Measurements from ENCODE around the gene ZC3H10. TPM values are rescaled to one million over a fixed set of nuclear protein-coding genes. Genes with fewer than 3 reads are reported as not detected.
A peak's percentile ranks its signal among the peaks of the same experiment; 100 is the strongest.

ZC3H10 gene
- total and polyA plus RNA-seq, 2 of the 13 experiments (the other 11 are each of a cell fraction or from before 2014, with no cell fraction given) = 0.70 to 2.3 TPM

DNA sequence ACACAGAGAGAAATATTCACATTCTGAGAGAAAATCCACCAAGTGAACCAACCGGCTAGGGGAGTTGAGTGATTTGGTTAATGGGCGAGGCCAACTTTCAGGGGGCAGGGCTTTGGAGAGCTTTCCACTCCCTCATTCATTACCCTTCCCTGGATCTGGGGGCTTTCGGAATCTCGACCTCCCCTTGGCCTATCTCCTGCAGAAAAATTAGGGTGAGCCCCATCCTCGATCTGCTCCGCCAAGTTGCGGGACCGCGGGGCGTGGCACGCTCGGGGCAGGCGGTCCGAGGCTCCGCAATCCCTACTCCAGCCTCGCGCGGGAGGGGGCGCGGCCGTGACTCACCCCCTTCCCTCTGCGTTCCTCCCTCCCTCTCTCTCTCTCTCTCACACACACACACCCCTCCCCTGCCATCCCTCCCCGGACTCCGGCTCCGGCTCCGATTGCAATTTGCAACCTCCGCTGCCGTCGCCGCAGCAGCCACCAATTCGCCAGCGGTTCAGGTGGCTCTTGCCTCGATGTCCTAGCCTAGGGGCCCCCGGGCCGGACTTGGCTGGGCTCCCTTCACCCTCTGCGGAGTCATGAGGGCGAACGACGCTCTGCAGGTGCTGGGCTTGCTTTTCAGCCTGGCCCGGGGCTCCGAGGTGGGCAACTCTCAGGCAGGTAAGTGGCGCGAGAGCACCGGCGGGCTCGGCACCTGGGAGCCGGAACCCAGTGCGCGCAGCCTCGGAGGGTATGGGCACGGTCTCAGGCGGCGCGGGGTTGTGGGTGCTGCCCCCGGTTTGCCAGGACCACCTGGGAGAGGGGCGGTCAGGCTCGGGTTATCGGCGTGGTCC, 38.1 kb upstream of the ZC3H10 start, which contains the start of gene ERBB3 (continued):
- TF ChIP-seq HNRNPK (IDR thresholded peaks at IDR 0.05; ENCODE audit: low read depth, low read length, poor library complexity, severe bottlenecking) = peak; percentile 90
- peak; percentile 53; the same call in 1 of the 2 replicates for TF ChIP-seq ZNF329 (CRISPR knock-in tag; IDR thresholded peaks at IDR 0.05; ENCODE audit: low read depth)
- no peak for TF ChIP-seq ZFP36L2 (CRISPR knock-in tag; IDR thresholded peaks at IDR 0.05)
- TF ChIP-seq HOXA9 (CRISPR knock-in tag; IDR thresholded peaks at IDR 0.05; ENCODE audit: borderline replicate concordance) = peak; percentile 62; the same call in 1 of the 2 replicates
- no peak for TF ChIP-seq SYNCRIP (IDR thresholded peaks at IDR 0.05; ENCODE audit: insufficient read depth, low read depth, low read length)
- peak; percentile 52 for TF ChIP-seq ISL2 (CRISPR knock-in tag; IDR thresholded peaks at IDR 0.05)
- no peak; the same call in 1 of the 2 replicates for TF ChIP-seq ZFP82 (CRISPR knock-in tag; IDR thresholded peaks at IDR 0.05; ENCODE audit: borderline replicate concordance)
- TF ChIP-seq, protein P1, sequence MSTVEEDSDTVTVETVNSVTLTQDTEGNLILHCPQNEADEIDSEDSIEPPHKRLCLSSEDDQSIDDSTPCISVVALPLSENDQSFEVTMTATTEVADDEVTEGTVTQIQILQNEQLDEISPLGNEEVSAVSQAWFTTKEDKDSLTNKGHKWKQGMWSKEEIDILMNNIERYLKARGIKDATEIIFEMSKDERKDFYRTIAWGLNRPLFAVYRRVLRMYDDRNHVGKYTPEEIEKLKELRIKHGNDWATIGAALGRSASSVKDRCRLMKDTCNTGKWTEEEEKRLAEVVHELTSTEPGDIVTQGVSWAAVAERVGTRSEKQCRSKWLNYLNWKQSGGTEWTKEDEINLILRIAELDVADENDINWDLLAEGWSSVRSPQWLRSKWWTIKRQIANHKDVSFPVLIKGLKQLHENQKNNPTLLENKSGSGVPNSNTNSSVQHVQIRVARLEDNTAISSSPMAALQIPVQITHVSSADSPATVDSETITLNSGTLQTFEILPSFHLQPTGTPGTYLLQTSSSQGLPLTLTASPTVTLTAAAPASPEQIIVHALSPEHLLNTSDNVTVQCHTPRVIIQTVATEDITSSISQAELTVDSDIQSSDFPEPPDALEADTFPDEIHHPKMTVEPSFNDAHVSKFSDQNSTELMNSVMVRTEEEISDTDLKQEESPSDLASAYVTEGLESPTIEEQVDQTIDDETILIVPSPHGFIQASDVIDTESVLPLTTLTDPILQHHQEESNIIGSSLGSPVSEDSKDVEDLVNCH (CRISPR knock-in tag; IDR thresholded peaks at IDR 0.05) = no peak
- no peak for TF ChIP-seq PHB2 (IDR thresholded peaks at IDR 0.05; ENCODE audit: partially characterized antibody)
- TF ChIP-seq ZMYM3 (CRISPR knock-in tag; IDR thresholded peaks at IDR 0.05) = peak; percentile 42; the same call in 1 of the 2 replicates
- TF ChIP-seq ZNF773 (CRISPR knock-in tag; IDR thresholded peaks at IDR 0.05; ENCODE audit: borderline replicate concordance) = peak; percentile 21; the same call in 1 of the 2 replicates
- TF ChIP-seq ZNF34 (CRISPR knock-in tag; IDR thresholded peaks at IDR 0.05; ENCODE audit: borderline replicate concordance) = no peak
- TF ChIP-seq, protein P2, sequence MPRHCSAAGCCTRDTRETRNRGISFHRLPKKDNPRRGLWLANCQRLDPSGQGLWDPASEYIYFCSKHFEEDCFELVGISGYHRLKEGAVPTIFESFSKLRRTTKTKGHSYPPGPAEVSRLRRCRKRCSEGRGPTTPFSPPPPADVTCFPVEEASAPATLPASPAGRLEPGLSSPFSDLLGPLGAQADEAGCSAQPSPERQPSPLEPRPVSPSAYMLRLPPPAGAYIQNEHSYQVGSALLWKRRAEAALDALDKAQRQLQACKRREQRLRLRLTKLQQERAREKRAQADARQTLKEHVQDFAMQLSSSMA (CRISPR knock-in tag; IDR thresholded peaks at IDR 0.05) = 0 out of 2 replicates have a peak, but pooled peaks have one; percentile 15
- peak; percentile 93 for TF ChIP-seq ZC3H13 (CRISPR knock-in tag; IDR thresholded peaks at IDR 0.05)
- TF ChIP-seq DNMT3B (CRISPR knock-in tag; conservative IDR thresholded peaks at IDR 0.05) = peak; percentile 62; the same call in 1 of the 2 replicates
- TF ChIP-seq ZMYM4 (CRISPR knock-in tag; IDR thresholded peaks at IDR 0.05) = no peak
- no peak for TF ChIP-seq NCOR1 (IDR thresholded peaks at IDR 0.05; ENCODE audit: borderline replicate concordance, low read length)
- TF ChIP-seq GABPA (IDR thresholded peaks at IDR 0.05; ENCODE audit: low read depth, low read length) = no peak
- TF ChIP-seq GABPA (CRISPR knock-in tag; IDR thresholded peaks at IDR 0.05; ENCODE audit: low read depth) = no peak
- peak; percentile 72 for TF ChIP-seq GABPB1 (CRISPR knock-in tag; IDR thresholded peaks at IDR 0.05)
- TF ChIP-seq SIX4 (CRISPR knock-in tag; IDR thresholded peaks at IDR 0.05) = peak; percentile 59; the same call in 1 of the 2 replicates
- no peak for TF ChIP-seq ELF1 (CRISPR knock-in tag; IDR thresholded peaks at IDR 0.05)
- TF ChIP-seq, protein P3, sequence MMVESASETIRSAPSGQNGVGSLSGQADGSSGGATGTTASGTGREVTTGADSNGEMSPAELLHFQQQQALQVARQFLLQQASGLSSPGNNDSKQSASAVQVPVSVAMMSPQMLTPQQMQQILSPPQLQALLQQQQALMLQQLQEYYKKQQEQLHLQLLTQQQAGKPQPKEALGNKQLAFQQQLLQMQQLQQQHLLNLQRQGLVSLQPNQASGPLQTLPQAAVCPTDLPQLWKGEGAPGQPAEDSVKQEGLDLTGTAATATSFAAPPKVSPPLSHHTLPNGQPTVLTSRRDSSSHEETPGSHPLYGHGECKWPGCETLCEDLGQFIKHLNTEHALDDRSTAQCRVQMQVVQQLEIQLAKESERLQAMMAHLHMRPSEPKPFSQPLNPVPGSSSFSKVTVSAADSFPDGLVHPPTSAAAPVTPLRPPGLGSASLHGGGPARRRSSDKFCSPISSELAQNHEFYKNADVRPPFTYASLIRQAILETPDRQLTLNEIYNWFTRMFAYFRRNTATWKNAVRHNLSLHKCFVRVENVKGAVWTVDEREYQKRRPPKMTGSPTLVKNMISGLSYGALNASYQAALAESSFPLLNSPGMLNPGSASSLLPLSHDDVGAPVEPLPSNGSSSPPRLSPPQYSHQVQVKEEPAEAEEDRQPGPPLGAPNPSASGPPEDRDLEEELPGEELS (CRISPR knock-in tag; IDR thresholded peaks at IDR 0.05) = peak; percentile 84
- no peak for TF ChIP-seq YEATS2 (CRISPR knock-in tag; IDR thresholded peaks at IDR 0.05; ENCODE audit: borderline replicate concordance)

Measured in HepG2 (cell line).